Peyer's patch (tissue), 4 donors: ENCODE results near the gene FOXP4.

Experiments
- CTCF ChIP-seq, 6 experiments: fragments of 450-650 bp in 4 of 6; fragments of 200-600 bp in 2 of 6; sonication (generic) in 1 of 6; IDR thresholded peaks; one replicate each; pipeline ENCODE4 v1.5.1; 2017 to 2019; ENCODE audit warnings: antibody characterized with exemption in 6 of 6, mild to moderate bottlenecking in 3 of 6, moderate library complexity in 1 of 6
- POLR2A ChIP-seq, 2 donors: fragments of 450-650 bp; IDR thresholded peaks; one replicate each; pipeline ENCODE4 v1.5.1; 2017; ENCODE audit warnings: antibody characterized with exemption in 2 of 2, mild to moderate bottlenecking in 2 of 2, moderate library complexity in 2 of 2

- TF ChIP-seq CTCF (IDR thresholded peaks at IDR 0.05) (no peak), POLR2A (IDR thresholded peaks at IDR 0.05) (no peak)
Measured at GRCh38 chr6:41548841-41549642, 2.9 kb downstream of the FOXP4 start.
